Suprapubic skin (tissue), 4 donors: ENCODE results near the gene SAYSD1.

Experiments used
- CTCF ChIP-seq, 2 donors: fragments of 200-600 bp in 1 of 2; fragments of 450-650 bp in 1 of 2; sonication (generic) in 1 of 2; IDR thresholded peaks; one replicate each; pipeline ENCODE4 v1.5.1; 2016 to 2019; ENCODE audit warnings: antibody characterized with exemption in 2 of 2, mild to moderate bottlenecking in 1 of 2, moderate library complexity in 1 of 2
- EP300 ChIP-seq: sonication (generic); formaldehyde crosslinking; IDR thresholded peaks from one replicate; pipeline ENCODE4 v1.6.1; 2017; ENCODE audit warnings: antibody characterized with exemption
- POLR2A ChIP-seq, 2 donors: fragments of 450-650 bp; IDR thresholded peaks; one replicate each; pipeline ENCODE4 v1.6.1; 2017; ENCODE audit warnings: antibody characterized with exemption in 2 of 2, mild to moderate bottlenecking in 2 of 2, moderate library complexity in 2 of 2
- POLR2AphosphoS5 ChIP-seq, 3 donors: sonication (generic); formaldehyde crosslinking; IDR thresholded peaks; one replicate each; pipeline ENCODE4 v1.6.1; 2017; ENCODE audit warnings: antibody characterized with exemption in 3 of 3

- TF ChIP-seq CTCF (IDR thresholded peaks at IDR 0.05) = no peak
- no peak for TF ChIP-seq POLR2A (IDR thresholded peaks at IDR 0.05)
- no peak for TF ChIP-seq POLR2AphosphoS5 (IDR thresholded peaks at IDR 0.05)
- TF ChIP-seq EP300 = no peak
These were observed 39.8 kb downstream of the SAYSD1 start for GRCh38 chr6:39075010-39075686.
